ENCODE data around the gene UST. TPM values are rescaled to one million over a fixed set of nuclear protein-coding genes. Genes with fewer than 3 reads are reported as not detected.

Gene UST
- total and polyA plus RNA-seq, 4 donors, result 0.24 to 2.7 (median 0.87) TPM

DNA sequence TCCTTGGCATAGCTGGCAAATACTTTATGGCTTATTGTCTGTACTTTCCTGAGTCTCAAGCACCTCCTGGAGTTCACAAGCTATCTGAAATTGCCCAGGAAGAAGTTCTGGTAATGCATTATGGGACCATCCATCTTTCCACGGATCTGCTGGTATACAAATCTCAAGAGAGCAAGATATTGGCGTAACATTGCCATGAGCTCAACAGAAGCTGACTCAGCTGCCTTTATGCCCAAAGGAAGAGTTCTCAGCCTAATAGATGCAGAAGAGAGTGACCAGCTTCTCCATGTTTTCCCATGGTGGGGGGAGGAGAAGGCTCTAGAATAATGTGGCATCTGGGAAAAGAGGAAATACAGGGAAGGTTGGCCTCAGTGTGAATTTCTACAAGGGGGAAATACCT, 78.7 kb downstream of the UST start (continued):
- TF ChIP-seq, protein P1, sequence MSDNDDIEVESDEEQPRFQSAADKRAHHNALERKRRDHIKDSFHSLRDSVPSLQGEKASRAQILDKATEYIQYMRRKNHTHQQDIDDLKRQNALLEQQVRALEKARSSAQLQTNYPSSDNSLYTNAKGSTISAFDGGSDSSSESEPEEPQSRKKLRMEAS (IDR thresholded peaks at IDR 0.05), result no peak
- no peak for TF ChIP-seq NR2F2 (IDR thresholded peaks at IDR 0.05)
- TF ChIP-seq, protein P2, sequence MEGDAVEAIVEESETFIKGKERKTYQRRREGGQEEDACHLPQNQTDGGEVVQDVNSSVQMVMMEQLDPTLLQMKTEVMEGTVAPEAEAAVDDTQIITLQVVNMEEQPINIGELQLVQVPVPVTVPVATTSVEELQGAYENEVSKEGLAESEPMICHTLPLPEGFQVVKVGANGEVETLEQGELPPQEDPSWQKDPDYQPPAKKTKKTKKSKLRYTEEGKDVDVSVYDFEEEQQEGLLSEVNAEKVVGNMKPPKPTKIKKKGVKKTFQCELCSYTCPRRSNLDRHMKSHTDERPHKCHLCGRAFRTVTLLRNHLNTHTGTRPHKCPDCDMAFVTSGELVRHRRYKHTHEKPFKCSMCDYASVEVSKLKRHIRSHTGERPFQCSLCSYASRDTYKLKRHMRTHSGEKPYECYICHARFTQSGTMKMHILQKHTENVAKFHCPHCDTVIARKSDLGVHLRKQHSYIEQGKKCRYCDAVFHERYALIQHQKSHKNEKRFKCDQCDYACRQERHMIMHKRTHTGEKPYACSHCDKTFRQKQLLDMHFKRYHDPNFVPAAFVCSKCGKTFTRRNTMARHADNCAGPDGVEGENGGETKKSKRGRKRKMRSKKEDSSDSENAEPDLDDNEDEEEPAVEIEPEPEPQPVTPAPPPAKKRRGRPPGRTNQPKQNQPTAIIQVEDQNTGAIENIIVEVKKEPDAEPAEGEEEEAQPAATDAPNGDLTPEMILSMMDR (IDR thresholded peaks at IDR 0.05; ENCODE audit: low read depth, low read length, missing input control), result no peak

DNA sequence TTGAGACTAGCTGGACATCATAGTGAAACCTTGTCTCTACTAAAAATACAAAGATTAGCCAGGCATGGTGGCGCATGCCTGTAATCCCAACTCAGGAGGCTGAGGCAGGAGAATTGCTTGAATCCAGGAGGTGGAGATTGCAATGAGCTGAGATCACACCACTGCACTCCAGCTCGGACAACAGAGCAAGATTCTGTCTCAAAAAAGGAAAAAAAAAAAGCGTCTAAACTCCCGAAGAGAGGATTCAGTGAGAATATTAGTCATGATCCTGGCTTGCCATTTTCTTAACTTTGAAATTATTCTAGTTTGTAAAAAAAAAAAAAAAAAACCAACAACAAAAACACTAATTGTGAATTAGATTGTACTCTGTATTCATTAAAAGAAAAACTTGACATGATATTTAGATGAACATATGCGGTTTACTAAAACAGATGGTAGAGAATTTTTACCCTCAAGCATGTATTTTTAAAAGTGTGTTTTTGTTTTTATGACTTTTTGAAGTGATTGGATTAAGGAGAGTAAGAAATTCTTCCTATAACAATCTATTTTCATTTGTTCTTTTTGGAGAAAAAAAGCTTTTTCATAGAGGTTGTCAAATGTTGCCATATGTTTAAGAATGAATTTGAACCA, 80.7 kb downstream of the UST start:
- DNase-seq (ENCODE audit: low spot score), result no peak
- no peak overlapping the region for H3K4me3 ChIP-seq (ENCODE audit: low read depth in 1 of 3, low read length in 3 of 3)
- no peak overlapping the region for H3K27ac ChIP-seq (ENCODE audit: low read depth in 1 of 2, low read length in 2 of 2)
- no peaks in the 10 kb centered on the region for H3K9me3 ChIP-seq (ENCODE audit: control insufficient read depth in 4 of 4, low read length in 3 of 4)
- 93% methylated on average over 5 of the region's 5 CpGs for WGBS
- no peaks in the 10 kb centered on the region for H3K27me3 ChIP-seq (ENCODE audit: control insufficient read depth in 4 of 4, insufficient read depth in 4 of 4, low read length in 3 of 4)
- TF ChIP-seq, protein P3, sequence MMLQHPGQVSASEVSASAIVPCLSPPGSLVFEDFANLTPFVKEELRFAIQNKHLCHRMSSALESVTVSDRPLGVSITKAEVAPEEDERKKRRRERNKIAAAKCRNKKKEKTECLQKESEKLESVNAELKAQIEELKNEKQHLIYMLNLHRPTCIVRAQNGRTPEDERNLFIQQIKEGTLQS (IDR thresholded peaks at IDR 0.05), result no peak
- TF ChIP-seq RAD21 (IDR thresholded peaks at IDR 0.05) (no peak), JUND (IDR thresholded peaks at IDR 0.05) (no peak), GABPA (IDR thresholded peaks at IDR 0.05 in 1 of 2, conservative IDR thresholded peaks at IDR 0.05 in 1 of 2) (no peak)
- TF ChIP-seq, protein P1 (IDR thresholded peaks at IDR 0.05), result no peak
- H3K9ac ChIP-seq (ENCODE audit: low read depth in 1 of 2, low read length in 2 of 2), result no peak overlapping the region
- H3K4me1 ChIP-seq (ENCODE audit: control insufficient read depth in 4 of 4, insufficient read depth in 4 of 4, low read length in 3 of 4), result no peaks in the 10 kb centered on the region
- H3K36me3 ChIP-seq (ENCODE audit: control insufficient read depth in 4 of 4, insufficient read depth in 3 of 4, low read depth in 1 of 4, low read length in 3 of 4), result no peaks in the 10 kb centered on the region

DNA sequence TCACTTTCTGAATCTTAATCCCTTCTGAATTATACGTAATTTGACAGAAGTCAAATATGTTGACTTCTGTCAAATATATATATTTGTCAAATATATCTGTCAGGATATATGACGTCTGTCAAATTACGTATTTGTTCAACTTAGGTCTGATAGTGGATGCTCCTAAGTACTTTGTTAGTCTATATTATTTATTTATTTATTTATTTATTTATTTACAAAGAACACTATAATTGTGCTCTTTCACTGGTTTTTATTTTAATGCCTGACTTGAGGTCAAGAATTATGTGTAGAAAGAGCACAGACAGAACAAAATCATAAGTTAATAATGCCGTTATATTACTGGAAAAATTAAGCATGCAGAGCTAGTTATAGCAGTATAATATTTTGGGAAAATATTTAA, 81.2 kb downstream of the UST start:
- no peak for DNase-seq (ENCODE audit: low spot score)
- H3K9ac ChIP-seq (ENCODE audit: low read depth in 1 of 2, low read length in 2 of 2), result no peak overlapping the region
- H3K4me1 ChIP-seq (ENCODE audit: control insufficient read depth in 4 of 4, insufficient read depth in 4 of 4, low read length in 3 of 4), result no peaks in the 10 kb centered on the region
- no peaks in the 10 kb centered on the region for H3K9me3 ChIP-seq (ENCODE audit: control insufficient read depth in 4 of 4, low read length in 3 of 4)
- H3K27me3 ChIP-seq (ENCODE audit: control insufficient read depth in 4 of 4, insufficient read depth in 4 of 4, low read length in 3 of 4), result no peaks in the 10 kb centered on the region
- H3K27ac ChIP-seq (ENCODE audit: low read depth in 1 of 2, low read length in 2 of 2), result no peak overlapping the region
- TF ChIP-seq JUND (IDR thresholded peaks at IDR 0.05) (no peak), FOXA2 (IDR thresholded peaks at IDR 0.05) (no peak), SP1 (IDR thresholded peaks at IDR 0.05) (no peak), HNF4G (IDR thresholded peaks at IDR 0.05) (no peak), YY1 (IDR thresholded peaks at IDR 0.05) (no peak), GABPA (IDR thresholded peaks at IDR 0.05 in 1 of 2, conservative IDR thresholded peaks at IDR 0.05 in 1 of 2) (no peak)
- TF ChIP-seq, protein P3 (IDR thresholded peaks at IDR 0.05), result no peak
- TF ChIP-seq, protein P1 (IDR thresholded peaks at IDR 0.05), result no peak
- no peaks in the 10 kb centered on the region for H3K36me3 ChIP-seq (ENCODE audit: control insufficient read depth in 4 of 4, insufficient read depth in 3 of 4, low read depth in 1 of 4, low read length in 3 of 4)
- WGBS, result 95% methylated on average over 4 of the region's 4 CpGs
- H3K4me3 ChIP-seq (ENCODE audit: low read depth in 1 of 3, low read length in 3 of 3), result no peak overlapping the region
